ENCODE measurements around the gene IQGAP3.
A peak's percentile ranks its signal among the peaks of the same experiment; 100 is the strongest.
"Not testable (repeated sequence)": the region's sequence is repeated elsewhere in the genome, so short reads cannot be mapped to it uniquely, and the experiment has no call there.

IQGAP3 gene, protein sequence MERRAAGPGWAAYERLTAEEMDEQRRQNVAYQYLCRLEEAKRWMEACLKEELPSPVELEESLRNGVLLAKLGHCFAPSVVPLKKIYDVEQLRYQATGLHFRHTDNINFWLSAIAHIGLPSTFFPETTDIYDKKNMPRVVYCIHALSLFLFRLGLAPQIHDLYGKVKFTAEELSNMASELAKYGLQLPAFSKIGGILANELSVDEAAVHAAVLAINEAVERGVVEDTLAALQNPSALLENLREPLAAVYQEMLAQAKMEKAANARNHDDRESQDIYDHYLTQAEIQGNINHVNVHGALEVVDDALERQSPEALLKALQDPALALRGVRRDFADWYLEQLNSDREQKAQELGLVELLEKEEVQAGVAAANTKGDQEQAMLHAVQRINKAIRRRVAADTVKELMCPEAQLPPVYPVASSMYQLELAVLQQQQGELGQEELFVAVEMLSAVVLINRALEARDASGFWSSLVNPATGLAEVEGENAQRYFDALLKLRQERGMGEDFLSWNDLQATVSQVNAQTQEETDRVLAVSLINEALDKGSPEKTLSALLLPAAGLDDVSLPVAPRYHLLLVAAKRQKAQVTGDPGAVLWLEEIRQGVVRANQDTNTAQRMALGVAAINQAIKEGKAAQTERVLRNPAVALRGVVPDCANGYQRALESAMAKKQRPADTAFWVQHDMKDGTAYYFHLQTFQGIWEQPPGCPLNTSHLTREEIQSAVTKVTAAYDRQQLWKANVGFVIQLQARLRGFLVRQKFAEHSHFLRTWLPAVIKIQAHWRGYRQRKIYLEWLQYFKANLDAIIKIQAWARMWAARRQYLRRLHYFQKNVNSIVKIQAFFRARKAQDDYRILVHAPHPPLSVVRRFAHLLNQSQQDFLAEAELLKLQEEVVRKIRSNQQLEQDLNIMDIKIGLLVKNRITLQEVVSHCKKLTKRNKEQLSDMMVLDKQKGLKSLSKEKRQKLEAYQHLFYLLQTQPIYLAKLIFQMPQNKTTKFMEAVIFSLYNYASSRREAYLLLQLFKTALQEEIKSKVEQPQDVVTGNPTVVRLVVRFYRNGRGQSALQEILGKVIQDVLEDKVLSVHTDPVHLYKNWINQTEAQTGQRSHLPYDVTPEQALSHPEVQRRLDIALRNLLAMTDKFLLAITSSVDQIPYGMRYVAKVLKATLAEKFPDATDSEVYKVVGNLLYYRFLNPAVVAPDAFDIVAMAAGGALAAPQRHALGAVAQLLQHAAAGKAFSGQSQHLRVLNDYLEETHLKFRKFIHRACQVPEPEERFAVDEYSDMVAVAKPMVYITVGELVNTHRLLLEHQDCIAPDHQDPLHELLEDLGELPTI (N-terminal part only)

DNA sequence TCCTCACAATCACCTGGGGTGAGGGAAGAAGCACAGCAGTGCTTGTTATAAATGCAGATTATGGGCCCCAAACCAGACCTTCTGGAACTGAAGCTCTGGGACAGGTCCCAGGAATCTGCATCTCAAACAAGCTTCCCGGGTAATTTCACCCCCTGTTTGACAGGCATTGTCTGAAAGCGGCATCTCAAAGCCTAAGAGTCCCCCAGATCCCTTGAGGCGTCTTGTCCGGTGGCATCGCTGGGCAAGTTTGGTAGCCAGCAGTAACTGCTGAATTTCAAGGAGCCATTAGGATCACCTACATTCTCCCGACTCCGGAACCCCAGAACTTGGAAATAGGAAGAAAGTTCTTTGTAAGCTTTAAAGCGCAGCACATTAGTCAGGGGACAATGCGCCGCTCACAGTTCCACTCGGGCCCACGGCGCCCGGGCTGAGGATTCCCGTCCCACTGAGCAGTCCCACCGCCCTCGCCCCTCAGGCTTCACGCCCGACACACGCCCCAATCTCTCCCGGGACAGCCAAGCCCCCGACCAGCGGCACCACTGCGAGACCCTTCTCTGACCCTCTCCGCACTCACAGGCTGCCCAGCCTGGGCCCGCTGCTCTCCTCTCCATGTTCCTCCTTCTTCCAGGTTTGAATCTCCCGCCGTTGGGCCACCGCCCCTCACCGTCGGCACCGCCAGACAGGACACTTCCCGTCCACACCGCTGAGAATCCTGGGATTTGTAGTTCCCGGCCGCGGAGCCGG, at the start of gene IQGAP3:
IQGAP3 (minus strand) TSS at position 647 of the 744 bp plus-strand sequence; CDS start at position 611, 36 bp downstream.
- DNase-seq (ENCODE audit: low spot score) = peak; percentile 92

DNA sequence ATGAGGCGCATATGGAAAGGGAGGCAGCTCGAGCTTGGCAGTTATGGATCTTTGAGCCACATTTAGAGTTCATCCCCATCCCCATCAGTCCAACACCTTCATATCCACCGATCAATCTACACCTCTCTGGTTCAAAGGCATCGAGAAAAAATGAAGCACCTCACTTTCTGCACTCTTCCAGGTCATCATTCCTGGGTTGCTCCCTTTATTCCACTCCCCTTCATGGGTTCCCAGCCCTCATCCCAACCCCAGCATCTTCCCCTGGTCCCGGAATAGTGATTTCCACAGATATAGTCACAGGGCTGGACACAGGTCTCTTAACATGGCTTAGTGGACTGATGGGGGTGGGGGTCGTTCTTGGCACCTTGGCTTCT, 47.2 kb upstream of the IQGAP3 start:
- no peak for DNase-seq (ENCODE audit: low spot score)

DNA sequence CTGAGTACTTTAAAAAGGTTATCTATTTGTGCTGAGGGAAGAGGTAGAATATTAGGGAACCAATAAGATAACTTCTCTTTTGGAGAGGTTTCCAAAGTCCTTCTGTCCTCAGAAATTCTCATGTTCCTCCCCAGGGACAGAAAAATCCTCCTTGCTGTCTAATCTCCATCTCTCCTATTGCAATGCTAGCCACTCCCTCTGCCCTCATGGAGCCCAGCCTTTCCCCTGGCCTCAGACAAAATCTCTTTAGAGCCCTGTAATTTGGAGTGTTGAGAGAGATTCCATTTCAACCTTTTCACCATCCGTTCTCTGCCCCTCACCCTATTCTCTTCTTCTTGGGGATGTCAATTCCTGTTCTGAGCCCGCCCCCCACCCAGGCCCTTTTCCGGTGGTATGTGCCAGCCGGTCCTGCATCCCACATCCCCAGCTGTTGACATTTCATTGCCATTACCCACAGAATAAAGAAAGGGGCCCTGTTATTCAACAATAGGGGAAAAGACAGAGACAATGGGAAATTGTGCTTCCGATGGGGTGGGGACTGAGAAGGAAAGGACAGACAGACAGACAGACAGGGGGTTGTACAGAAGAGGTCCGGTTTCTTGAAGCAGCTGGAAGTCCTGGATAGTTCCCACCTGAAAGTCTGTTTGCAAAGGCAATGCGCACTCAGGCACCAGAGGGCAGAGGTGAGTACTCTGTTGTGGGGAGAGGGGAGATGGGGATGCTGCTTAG, 46.7 kb upstream of the IQGAP3 start, which contains the start of gene HAPLN2:
HAPLN2 (plus strand) TSS at position 563 of the 729 bp plus-strand sequence. CDS start 4,076 bp downstream, outside the sequence.
- DNase-seq (ENCODE audit: low spot score) = no peak

DNA sequence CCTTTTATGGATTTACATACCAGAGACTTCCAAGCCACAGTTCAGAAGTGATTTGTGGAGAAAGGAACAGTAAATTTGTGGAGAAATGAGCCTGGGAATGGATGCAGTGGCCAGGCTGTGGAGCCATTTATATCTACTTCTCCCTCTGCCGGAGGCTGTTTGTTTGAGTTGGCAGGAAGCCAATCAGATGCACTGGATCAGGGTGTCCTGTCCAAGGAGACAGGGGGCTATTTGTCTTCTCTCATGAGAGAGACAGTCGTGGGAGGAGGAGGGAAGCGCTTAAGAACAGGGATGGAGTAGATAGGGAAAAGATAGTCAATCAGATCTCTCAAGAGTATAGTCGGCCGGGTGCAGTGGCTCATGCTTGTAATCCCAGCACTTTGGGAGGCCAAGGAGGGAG, 44.1 kb upstream of the IQGAP3 start:
- DNase-seq (ENCODE audit: low spot score) = no peak

DNA sequence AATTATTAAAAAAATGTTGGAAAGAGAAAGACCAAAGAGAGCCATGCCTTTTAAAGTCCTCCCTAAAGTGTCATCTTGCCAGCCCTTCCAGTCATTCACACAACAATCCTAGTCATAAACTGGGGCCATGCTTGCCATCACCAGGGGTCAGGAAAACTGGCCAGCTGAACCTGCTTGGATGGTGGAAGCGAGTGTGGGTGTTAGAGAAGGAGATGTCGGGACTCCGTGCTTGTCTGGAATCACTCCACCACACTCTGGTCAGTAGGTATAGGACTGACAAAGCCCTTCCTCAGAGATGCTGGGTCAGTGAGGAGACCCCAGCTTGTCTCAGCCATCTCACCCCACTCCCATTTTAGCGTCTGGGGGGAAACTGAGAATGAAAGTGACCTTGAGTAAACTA, 43.6 kb upstream of the IQGAP3 start:
- DNase-seq (ENCODE audit: low spot score) = no peak

DNA sequence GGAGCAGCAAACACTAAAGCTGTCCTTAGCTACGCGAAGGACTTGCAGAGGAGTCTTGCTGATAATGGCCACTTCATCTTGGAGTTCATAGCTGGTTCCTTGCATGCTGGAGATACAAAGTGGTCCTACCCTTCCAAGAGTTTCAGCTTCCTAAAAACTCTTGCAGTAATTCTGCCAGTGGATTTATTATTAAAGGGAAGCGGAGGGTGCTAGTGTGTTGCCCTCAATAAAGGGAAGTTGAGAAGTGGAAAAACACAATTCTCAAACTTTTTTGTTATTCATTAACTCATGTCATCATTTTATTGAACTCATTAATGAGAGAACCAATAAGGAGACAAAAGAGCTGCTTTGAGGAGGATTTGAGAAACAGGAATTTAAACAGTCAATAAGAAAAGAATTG, 40.3 kb upstream of the IQGAP3 start:
- DNase-seq (ENCODE audit: low spot score) = no peak

DNA sequence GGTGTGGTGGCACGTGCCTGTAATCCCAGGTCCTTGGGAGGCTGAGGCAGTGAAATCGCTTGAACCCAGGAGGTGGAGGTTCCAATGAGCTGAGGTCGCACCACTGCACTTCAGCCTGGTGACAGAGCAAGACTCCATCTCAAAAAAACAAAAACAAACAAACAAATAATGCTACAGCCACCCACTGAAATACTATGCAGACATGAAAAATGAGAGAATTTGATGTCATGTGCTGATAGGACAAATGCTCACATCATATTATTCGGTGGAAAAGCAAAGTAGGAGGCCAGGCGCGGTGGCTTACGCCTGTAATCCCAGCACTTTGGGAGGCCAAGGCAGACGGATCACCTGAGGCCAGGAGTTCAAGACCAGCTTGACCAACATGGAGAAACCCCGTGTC, 37.7 kb upstream of the IQGAP3 start:
- not testable (repeated sequence) for DNase-seq (ENCODE audit: low spot score)

DNA sequence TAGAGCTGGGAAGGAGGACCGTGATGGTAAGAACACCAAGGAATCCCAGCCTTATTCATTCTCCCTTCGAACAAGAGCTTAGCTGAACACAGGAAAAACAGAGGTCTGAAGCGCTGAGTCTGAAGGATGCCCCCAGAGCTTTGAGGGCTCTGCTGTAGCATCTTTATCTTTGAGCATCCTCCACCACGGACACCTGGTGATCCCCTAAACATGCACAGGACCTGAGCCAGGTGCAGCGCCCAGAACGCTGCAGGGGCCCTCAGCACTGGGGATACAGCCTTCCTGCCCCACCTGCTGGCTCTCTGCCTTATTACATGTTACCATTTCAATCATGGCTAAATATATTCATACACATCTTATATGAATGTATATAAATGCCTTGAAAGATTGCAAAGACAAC, 36.6 kb upstream of the IQGAP3 start:
- no peak for DNase-seq (ENCODE audit: low spot score)

DNA sequence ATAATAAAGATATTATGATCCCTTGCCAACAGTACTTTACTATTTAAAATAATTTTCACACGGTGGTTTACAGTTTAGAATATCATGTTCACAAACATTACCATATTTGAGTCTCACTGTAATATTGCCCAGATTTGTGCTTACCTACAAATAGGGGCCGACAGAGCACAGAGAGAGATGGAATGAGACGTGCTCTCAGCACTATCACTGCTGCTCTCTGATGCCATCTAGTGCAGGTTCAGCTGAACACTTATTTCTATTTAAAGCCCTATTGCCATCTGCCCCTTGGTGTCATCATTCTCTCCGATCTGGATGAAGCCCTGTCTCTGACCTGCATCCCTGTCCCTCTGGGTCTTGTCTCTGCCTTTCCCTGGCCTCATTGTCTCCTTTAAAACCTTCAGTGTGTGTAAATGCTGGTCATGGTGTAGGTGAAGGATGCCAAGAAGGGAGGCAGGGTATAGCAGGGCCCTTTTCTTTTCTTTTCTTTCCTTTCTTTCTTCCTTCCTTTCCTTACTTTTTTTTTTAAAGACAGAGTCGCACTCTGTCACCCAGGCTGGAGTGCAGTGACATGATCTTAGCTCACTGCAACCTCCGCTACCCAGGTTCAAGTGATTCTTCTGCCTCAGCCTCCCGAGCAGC, 35.8 kb upstream of the IQGAP3 start:
- no peak for DNase-seq (ENCODE audit: low spot score)

DNA sequence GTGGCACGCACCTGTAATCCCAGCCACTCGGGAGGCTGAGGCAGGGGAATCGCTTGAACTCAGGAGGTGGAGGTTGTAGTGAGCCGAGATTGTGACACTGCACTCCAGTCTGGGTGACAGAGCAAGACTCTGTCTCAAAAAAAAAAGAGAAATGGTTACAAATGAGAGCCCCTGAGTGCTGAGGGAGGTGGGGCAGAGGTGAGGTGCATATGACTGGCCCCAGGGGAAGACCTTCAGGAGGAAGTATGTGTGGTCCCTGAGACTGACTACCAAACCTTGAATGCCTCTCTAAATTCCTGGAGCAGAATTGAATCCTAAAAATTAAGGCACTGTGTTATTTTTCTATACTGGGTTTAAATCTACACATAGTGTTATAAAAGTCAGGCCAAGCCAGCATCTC, 35.0 kb upstream of the IQGAP3 start:
- DNase-seq (ENCODE audit: low spot score) = not testable (repeated sequence)

DNA sequence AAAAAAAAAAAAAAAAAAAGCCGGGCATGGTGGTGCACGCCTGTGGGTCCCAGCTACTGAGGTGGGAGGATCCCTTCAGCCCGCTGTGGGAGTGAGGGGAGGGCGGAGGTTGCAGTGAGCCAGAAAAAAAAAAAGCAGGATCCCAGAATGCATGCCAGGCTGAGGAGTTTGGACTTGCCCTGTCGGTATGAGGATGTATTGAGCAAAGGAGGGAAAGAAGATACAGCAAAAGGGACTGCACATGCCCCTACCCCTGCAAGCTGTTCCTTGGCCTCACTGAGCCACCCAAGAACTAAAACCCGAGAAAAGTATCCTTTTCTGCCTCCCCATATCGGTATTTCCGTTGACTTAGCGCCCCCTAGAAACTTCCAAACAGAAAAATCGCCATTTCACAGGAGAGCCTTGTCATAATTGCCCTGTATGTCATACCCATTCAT, 30.2 kb upstream of the IQGAP3 start:
- DNase-seq (ENCODE audit: low spot score) = no peak

DNA sequence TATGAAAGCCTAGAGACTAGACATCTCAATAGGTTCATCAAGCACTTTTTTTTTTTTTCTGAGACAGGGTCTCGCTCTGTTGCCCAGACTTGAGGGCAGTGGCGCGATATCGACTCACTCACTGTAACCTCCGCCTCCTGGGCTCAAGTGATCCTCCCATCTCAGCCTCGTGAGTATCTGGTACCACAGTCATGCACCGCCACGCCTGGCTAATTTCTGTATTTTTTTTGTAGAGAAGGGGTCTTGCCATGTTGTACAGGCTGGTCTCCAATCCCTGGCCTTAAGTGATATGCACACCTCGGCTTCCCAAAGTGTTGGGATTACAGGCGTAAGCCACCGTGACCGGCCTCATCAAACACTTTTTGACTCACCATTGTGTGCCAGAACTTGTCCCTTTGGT, 29.5 kb upstream of the IQGAP3 start:
- no peak for DNase-seq (ENCODE audit: low spot score)

DNA sequence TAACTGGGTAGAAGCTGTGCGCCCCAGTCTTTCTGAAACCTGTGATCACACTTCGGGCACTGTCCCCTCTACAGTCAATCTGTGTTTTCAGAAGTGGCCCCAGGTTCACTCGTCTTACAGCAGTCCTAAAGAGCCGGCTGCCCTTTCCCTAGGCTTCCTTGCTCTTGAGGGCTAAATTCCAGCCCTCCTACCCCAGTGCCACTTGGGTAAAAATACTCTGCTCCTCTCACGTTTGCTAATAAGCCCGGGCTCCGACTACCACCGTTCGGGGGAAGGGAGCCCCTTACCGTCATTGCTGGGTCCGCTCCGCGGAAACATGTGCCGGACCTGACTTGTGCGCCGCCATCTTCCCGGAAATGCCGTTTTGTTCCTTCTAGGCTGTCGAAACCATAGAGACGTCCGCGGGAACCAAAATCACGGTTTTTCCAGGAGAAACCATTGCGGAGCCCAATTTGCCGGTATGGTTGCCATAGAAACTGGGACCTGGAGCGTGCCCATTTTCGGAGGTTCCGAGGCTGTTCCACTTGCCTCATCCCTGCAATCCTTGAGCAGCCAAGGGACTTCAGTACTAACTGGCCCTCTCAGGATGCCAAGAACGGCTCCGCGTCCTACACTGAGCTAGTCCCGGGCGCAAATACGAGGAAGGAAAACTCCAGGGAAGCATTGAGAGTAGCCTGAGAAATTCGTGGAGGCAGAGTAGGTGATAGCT, 28.9 kb upstream of the IQGAP3 start, which contains the start of gene GPATCH4:
GPATCH4 (minus strand) TSS at position 358 of the 709 bp plus-strand sequence.
- peak; percentile 83 for DNase-seq (ENCODE audit: low spot score)

DNA sequence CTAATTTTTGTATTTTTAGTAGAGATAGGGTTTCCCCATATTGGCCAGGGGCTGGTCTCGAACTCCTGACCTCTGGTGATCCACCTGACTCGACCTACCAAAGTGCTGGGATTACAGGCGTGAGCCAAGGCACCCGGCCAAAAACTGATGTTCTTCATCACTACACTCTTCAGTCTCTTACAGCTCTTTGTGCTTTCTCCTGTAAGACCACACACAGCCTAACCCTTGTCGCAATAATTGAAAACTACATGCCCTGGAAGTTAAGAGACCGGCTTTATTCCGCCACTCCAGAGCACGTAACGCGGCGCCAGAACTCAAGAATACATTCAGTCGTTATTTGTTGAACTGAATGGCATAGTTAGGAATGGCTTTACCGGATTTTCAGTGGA, 28.4 kb upstream of the IQGAP3 start:
- no peak for DNase-seq (ENCODE audit: low spot score)

DNA sequence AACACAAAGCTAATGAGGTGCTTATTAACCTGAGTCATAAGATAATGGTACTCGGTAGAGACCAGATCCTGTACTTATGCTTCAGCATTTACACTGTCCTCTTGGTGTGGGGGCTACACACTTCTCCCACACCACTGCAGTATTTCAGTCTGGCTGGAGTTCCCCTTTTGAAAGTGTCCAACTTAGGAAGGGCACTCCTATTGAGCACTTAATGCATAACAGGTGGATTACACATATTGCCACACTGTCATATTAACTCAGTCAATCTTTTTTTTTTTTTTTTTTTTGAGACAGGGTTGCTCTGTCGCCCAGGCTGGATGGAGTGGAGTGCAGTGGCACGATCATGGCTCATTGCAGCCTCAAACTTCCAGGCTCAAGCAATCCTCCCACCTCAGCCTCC, 27.4 kb upstream of the IQGAP3 start:
- no peak for DNase-seq (ENCODE audit: low spot score)

DNA sequence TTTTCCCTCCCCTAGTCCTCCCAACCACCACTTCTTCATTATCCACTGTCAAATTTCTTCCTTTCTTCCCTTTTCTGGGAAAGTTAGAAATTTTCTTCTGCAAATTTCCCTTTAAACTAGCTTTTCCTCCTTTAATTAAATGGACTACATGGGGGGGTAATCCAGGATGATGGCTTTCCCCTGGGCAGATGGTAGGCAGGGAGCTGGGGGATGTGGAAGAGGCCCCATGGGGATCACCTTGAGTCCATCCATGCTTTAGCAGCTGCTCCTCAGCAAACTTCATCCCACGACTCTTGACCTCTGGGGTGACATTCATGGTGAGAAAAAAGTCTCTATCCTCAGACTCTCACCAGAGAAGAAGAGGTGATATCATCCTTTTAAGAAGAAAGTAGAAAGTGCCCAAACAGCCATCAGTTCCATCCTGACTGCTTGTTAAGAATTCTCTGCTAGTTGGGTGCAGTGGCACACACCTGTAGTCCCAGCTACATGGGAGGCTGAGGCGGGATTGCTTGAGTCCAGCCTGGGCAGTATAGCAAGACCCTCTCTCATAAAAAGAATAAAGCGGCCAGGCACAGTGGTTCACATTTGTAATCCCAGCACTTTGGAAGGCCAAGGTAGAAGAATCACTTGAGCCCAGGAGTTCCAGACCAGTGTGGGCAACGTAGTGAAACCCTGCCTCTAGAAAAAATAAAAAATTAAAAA, 26.5 kb upstream of the IQGAP3 start:
- no peak for DNase-seq (ENCODE audit: low spot score)

DNA sequence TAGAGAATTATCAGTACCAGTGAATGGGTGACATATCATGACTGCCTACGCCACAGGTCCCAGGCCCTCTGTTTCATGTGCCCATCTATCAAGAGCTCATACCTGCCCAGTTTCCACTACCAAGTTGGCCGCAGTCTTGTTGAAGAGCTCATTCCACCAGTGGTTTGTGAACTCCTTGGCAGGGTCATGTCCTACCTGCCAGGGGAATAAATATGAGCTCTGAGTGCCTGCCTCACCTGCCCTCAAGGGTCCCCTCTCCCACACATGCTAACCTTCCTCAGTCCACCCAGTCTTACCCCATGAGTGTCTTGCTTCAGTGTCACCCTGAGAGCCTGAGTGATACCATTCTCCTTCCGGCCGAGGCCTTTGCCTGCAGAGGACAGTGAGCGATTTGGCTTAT, 25.8 kb upstream of the IQGAP3 start:
- DNase-seq (ENCODE audit: low spot score) = no peak

DNA sequence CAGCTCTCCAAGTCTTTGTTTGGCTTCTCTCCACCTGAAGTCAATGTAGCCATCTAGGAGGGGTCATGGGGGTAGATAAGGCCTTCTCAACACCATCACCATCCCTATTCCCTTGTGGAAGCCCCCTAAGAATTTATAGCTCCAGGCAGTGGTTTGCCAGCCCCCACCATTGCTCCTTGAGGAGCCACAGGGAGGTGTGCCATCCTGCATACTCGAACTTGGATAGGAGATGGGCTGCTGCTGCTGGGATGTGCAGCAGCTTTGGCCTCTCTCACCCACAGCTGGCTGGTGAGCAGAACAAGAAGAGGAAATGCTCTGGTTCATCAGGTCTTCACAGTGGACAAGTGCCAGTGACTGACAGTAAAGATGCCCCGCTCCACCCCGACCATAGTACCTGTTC, 24.1 kb upstream of the IQGAP3 start:
- no peak for DNase-seq (ENCODE audit: low spot score)

DNA sequence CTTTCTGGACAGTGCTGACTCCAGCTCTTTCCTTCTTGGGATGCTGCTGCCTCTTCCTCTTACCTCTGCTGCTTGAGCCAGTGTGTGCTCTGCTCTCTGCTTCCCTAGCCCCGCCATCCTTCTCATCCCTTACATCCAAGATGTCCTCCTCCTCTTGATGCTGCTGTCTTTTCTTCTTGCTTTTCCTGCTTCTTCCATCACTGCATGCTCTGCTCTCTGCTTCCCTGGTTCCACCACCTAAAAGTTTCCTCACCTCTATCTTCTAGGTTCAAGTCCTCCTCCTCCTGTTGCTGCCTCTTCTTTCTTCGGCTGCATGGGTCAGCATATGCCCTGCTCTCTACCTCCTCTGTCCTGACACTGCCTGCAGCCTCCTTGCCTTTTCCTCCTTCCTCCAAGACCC, 22.7 kb upstream of the IQGAP3 start:
- no peak for DNase-seq (ENCODE audit: low spot score)

All from left forelimb (tissue), 1 donor.